Erythroblast (primary cell): ENCODE results near the gene EN2.

Experiments
- GATA1 ChIP-seq: IDR thresholded peaks from 2 replicates; pipeline ENCODE4 v1.6.1; 2011; ENCODE audit warnings: low read depth, mild to moderate bottlenecking, control low read depth, low read length, moderate library complexity
- POLR2A ChIP-seq: IDR thresholded peaks from 2 replicates; pipeline ENCODE4 v1.6.1; 2011; ENCODE audit warnings: mild to moderate bottlenecking, low read length

GRCh38 chr7:155439311-155440017, 18.5 kb upstream of the EN2 start:
- TF ChIP-seq POLR2A, result no peak
- no peak for TF ChIP-seq GATA1
